ENCODE results near the gene AP1G2. TPM values are rescaled to one million over a fixed set of nuclear protein-coding genes. Genes with fewer than 3 reads are reported as not detected.

The AP1G2 gene
- total RNA-seq, 1 experiment from 2014 or later = 155 TPM

DNA sequence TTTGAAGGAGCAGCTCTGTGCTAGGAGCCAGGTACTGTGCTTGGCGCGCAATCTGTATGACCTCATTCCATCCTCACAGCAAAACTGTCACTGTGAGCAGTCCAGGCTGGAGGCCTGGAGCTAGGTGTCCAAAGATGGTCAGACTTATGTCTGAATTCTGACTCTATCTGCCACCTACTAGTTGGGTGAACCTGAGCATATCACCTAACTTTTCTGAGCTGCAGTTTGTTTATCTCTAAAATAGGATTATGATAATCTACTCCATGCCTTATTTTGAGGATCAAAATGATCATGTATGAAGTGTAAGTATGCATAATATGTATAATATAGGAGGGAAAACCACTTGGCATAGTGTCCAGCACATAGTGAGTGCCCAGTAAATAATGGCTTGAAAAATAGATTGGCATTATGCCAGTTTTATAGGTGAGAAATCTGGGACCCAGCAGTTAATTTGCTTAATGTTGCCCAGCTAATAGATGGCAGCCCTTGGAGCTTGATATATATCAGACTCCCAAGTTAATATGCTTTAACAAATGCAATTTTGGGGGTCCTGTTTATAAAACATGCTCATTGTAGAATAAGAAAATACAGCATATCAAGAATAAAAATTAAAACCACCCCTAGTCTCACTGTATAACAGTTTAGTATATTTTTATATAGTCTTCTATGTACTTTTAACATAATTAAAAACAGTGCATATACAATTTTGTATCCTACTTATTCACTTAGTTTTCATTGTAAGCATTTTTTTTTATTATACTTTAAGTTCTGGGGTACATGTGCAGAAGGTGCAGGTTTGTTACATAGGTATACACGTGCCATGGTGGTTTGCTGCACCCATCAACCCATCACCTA is 15.5 kb upstream of the AP1G2 start:
- intact Hi-C loops (cut with micrococcal nuclease) = no loop called here

DNA sequence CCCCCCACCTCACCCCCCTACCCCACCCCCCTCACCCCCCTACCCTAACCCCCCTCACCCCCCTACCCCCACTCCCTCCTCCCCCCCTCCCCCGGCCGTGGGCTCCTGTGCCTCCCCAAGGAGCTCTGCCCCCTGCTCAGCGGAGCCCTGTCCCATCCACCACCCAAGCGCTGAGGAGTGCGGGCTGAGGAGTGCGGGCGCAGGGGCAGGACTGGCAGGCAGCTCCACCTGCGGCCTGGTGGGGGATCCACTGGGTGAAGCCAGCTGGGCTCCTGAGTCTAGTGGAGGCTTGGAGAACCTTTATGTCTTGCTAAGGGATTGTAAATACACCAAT is 13.3 kb upstream of the AP1G2 start:
- no TSS peak for BruUV-seq (replicated peaks)
- H3K4me1 ChIP-seq (ENCODE audit: control insufficient read depth in 1 of 2, insufficient read depth in 2 of 2, low read length in 2 of 2) = no peaks in the 10 kb centered on the region
- no peak overlapping the region for H3K27ac ChIP-seq (ENCODE audit: low read depth, low read length)
- TF ChIP-seq, protein P1, sequence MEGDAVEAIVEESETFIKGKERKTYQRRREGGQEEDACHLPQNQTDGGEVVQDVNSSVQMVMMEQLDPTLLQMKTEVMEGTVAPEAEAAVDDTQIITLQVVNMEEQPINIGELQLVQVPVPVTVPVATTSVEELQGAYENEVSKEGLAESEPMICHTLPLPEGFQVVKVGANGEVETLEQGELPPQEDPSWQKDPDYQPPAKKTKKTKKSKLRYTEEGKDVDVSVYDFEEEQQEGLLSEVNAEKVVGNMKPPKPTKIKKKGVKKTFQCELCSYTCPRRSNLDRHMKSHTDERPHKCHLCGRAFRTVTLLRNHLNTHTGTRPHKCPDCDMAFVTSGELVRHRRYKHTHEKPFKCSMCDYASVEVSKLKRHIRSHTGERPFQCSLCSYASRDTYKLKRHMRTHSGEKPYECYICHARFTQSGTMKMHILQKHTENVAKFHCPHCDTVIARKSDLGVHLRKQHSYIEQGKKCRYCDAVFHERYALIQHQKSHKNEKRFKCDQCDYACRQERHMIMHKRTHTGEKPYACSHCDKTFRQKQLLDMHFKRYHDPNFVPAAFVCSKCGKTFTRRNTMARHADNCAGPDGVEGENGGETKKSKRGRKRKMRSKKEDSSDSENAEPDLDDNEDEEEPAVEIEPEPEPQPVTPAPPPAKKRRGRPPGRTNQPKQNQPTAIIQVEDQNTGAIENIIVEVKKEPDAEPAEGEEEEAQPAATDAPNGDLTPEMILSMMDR (IDR thresholded peaks at IDR 0.05 in 2 of 3, conservative IDR thresholded peaks at IDR 0.05 in 1 of 3; ENCODE audit: borderline replicate concordance in 1 of 3, insufficient read depth in 1 of 3, low read depth in 2 of 3, low read length in 2 of 3) = 0 out of 6 replicates have a peak, but pooled peaks of 2 of the 3 experiments have one; percentile 8 to 9
- TF ChIP-seq POLR2AphosphoS5 (IDR thresholded peaks at IDR 0.05; ENCODE audit: low read depth, low read length) = no peak
- no peak overlapping the region for H3K9ac ChIP-seq (ENCODE audit: low read length)
- no peak overlapping the region for H3K4me2 ChIP-seq (ENCODE audit: low read length)
- H3K27me3 ChIP-seq (ENCODE audit: insufficient read depth, low read length) = no peaks in the 10 kb centered on the region
- no peaks in the 10 kb centered on the region for H3K79me2 ChIP-seq (ENCODE audit: insufficient read depth, low read length)
- ATAC-seq = peak; percentile 56
- DNase-seq (ENCODE audit: low read depth, low spot score) = peak; percentile 43
- no peaks in the 10 kb centered on the region for H3K9me3 ChIP-seq (ENCODE audit: control insufficient read depth in 1 of 2, insufficient read depth in 1 of 2, low read depth in 1 of 2, low read length in 2 of 2)
- H4K20me1 ChIP-seq (ENCODE audit: insufficient read depth) = no peaks in the 10 kb centered on the region
- ChIA-PET POLR2A (no interaction called here), RAD21 (ENCODE audit: low non-redundant PET in 1 of 2, low total read pairs in 2 of 2, uncharacterized antibody in 2 of 2, unreplicated experiment in 2 of 2) (no interaction called here), CTCF (interaction anchor here (1.1 to 1.2 kb wide), 2 partner anchors 8 to 12 kb away, joined by 3 to 5 read pairs; no protein-coding TSS in a partner anchor)
- H3K36me3 ChIP-seq (ENCODE audit: control insufficient read depth in 1 of 2, insufficient read depth in 2 of 2, low read length in 2 of 2) = no peaks in the 10 kb centered on the region
- intact Hi-C loops (cut with micrococcal nuclease) = no loop called here
- H3K4me3 ChIP-seq (replicated peaks in 1 of 2; ENCODE audit: low read depth in 1 of 2, low read length in 2 of 2) = no peak overlapping the region
- H3K9me2 ChIP-seq (ENCODE audit: insufficient read depth) = no peaks in the 10 kb centered on the region
- H2AFZ ChIP-seq (ENCODE audit: low read depth, low read length, poor library complexity, severe bottlenecking) = no peak overlapping the region

More for the DNA sequence above, 15.5 kb upstream of the AP1G2 start:
- no peak overlapping the region for H3K4me2 ChIP-seq (ENCODE audit: low read length)
- H3K4me3 ChIP-seq (replicated peaks in 1 of 2; ENCODE audit: low read depth in 1 of 2, low read length in 2 of 2) = no peak overlapping the region
- H2AFZ ChIP-seq (ENCODE audit: low read depth, low read length, poor library complexity, severe bottlenecking) = no peak overlapping the region
- ChIA-PET RAD21 (ENCODE audit: low non-redundant PET in 1 of 2, low total read pairs in 2 of 2, uncharacterized antibody in 2 of 2, unreplicated experiment in 2 of 2) (no interaction called here), CTCF (no interaction called here), POLR2A (interaction anchor here (1.0 kb wide), 1 partner anchor 53 kb away, joined by 3 read pairs; the partner anchor contains the start of gene DHRS2)
- H3K27me3 ChIP-seq (ENCODE audit: insufficient read depth, low read length) = no peaks in the 10 kb centered on the region
- H4K20me1 ChIP-seq (ENCODE audit: insufficient read depth) = no peaks in the 10 kb centered on the region
- no peaks in the 10 kb centered on the region for H3K9me2 ChIP-seq (ENCODE audit: insufficient read depth)
- no peak for TF ChIP-seq ELF1 (IDR thresholded peaks at IDR 0.05; ENCODE audit: borderline replicate concordance, low read depth)
- no peak for TF ChIP-seq EZH2 (IDR thresholded peaks at IDR 0.05)
- no peak for TF ChIP-seq EGR1 (IDR thresholded peaks at IDR 0.05; ENCODE audit: low read depth)
- H3K36me3 ChIP-seq (ENCODE audit: control insufficient read depth in 1 of 2, insufficient read depth in 2 of 2, low read length in 2 of 2) = no peaks in the 10 kb centered on the region
- no peaks in the 10 kb centered on the region for H3K4me1 ChIP-seq (ENCODE audit: control insufficient read depth in 1 of 2, insufficient read depth in 2 of 2, low read length in 2 of 2)
- H3K9me3 ChIP-seq (ENCODE audit: control insufficient read depth in 1 of 2, insufficient read depth in 1 of 2, low read depth in 1 of 2, low read length in 2 of 2) = no peaks in the 10 kb centered on the region
- no peaks in the 10 kb centered on the region for H3K79me2 ChIP-seq (ENCODE audit: insufficient read depth, low read length)
- no TSS peak for BruUV-seq (replicated peaks)
- ATAC-seq = no peak
- DNase-seq (ENCODE audit: low read depth, low spot score) = no peak
- H3K9ac ChIP-seq (ENCODE audit: low read length) = no peak overlapping the region
- no peak overlapping the region for H3K27ac ChIP-seq (ENCODE audit: low read depth, low read length)
